OCI-LY1 (cell line): Measurements from ENCODE around the gene HEXD.

Experiments used
- CTCF ChIP-seq: fragments of 200-600 bp; sonication (generic), shearing (Covaris generic); IDR thresholded peaks from 2 replicates; pipeline ENCODE4 v1.5.1; 2017; ENCODE audit warnings: mild to moderate bottlenecking, antibody characterized with exemption, low read length, moderate library complexity, mixed read lengths
- EZH2 ChIP-seq: fragments of 200-600 bp; sonication (generic), shearing (Covaris generic); IDR thresholded peaks from 2 replicates; pipeline ENCODE4 v1.8.0; 2017; ENCODE audit warnings: borderline replicate concordance, mixed run types, mild to moderate bottlenecking, antibody characterized with exemption, low read length, moderate library complexity, mixed read lengths

- no peak for TF ChIP-seq CTCF
- no peak for TF ChIP-seq EZH2
Observed at GRCh38 chr17:82369211-82369610, 48.9 kb upstream of the HEXD start.
